ENCODE data around the gene GDF15.

The GDF15 gene

GRCh38 chr19:18392926-18393325 is 7.0 kb downstream of the GDF15 start:
- Histone ChIP-seq H3K4me3 (ENCODE audit: low read depth, low read length) (no peak overlapping the region), H3K27ac (no peak overlapping the region), H3K36me3 (replicated peaks) (peaks cover 20% of the 10 kb centered on the region), H3K27me3 (replicated peaks) (no peaks in the 10 kb centered on the region)
- TF ChIP-seq, protein P1, sequence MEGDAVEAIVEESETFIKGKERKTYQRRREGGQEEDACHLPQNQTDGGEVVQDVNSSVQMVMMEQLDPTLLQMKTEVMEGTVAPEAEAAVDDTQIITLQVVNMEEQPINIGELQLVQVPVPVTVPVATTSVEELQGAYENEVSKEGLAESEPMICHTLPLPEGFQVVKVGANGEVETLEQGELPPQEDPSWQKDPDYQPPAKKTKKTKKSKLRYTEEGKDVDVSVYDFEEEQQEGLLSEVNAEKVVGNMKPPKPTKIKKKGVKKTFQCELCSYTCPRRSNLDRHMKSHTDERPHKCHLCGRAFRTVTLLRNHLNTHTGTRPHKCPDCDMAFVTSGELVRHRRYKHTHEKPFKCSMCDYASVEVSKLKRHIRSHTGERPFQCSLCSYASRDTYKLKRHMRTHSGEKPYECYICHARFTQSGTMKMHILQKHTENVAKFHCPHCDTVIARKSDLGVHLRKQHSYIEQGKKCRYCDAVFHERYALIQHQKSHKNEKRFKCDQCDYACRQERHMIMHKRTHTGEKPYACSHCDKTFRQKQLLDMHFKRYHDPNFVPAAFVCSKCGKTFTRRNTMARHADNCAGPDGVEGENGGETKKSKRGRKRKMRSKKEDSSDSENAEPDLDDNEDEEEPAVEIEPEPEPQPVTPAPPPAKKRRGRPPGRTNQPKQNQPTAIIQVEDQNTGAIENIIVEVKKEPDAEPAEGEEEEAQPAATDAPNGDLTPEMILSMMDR (IDR thresholded peaks at IDR 0.05; ENCODE audit: low read depth, low read length, missing control alignments): no peak
- no peak for DNase-seq
- in situ Hi-C loops (cut with HindIII; ENCODE audit: low pct_ligation_motif_present, low sequenced_read_pairs): no loop called here

- in situ Hi-C loops (cut with HindIII; ENCODE audit: low pct_ligation_motif_present, low sequenced_read_pairs): no loop called here
- TF ChIP-seq, protein P1 (IDR thresholded peaks at IDR 0.05; ENCODE audit: low read depth, low read length, missing control alignments): no peak
- no peaks in the 10 kb centered on the region for H3K27me3 ChIP-seq (replicated peaks)
- peaks cover 12% of the 10 kb centered on the region for H3K36me3 ChIP-seq (replicated peaks)
- H3K4me3 ChIP-seq (ENCODE audit: low read depth, low read length): no peak overlapping the region
- H3K27ac ChIP-seq: no peak overlapping the region
- DNase-seq: no peak
These were observed 7.9 kb downstream of the GDF15 start for GRCh38 chr19:18393836-18394235.

GRCh38 chr19:18396471-18397241 is 10.7 kb downstream of the GDF15 start:
- Histone ChIP-seq H3K4me3 (ENCODE audit: low read depth, low read length) (no peak overlapping the region), H3K36me3 (replicated peaks) (no peaks in the 10 kb centered on the region), H3K27ac (no peak overlapping the region), H3K27me3 (replicated peaks) (no peaks in the 10 kb centered on the region)
- DNase-seq: no peak
- in situ Hi-C loops (cut with HindIII; ENCODE audit: low pct_ligation_motif_present, low sequenced_read_pairs): no loop called here
- TF ChIP-seq, protein P1 (IDR thresholded peaks at IDR 0.05; ENCODE audit: low read depth, low read length, missing control alignments): no peak

DNA sequence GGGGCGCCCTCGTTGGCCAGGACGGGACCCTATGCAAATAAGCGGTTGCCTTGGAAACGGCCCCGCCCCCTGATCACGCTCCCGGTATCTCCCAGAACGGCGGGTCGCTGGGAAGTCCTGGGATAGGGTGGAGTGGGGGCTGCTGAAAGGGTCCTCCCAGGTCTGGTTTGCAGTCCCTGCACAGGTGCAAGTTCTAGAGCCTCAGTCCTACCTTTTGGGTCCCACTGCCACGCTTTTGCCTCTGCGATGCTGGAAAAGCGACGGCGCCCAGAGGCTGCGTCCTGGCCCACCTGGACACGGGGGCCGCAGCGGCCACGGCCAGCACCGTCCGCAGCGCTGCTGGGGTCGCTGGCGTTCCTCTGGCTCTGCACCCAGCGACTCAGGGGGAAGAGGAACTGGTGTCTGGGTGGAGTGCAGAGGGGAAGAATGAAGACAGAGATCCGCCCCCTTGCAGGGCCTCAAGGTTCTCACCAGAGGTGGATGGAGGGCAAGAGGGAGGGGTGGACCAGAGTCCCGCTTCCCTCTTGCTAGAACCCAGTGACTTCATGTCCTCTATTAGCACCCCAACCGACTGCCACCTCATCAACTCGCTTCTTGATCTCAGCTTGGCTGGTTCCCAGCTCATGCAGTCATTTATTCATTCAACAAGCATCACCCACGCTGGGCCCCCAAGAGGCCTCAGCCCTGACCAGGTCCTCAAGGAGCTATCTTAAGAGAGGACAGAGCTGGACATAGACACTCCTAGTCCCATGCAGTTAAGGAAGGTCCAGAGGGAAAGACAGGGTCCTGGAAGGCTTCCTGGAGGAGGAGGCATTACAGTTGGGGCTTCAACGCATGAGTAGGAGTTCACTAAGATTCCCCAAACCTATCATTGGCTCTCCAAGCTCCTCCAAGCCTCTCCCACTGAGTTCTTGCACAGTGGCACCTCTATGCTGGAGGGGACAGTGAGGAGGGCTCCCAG is 11.6 kb downstream of the GDF15 start, which contains the start of gene LRRC25:
Gene LRRC25, minus strand, starts transcription at position 381 of the 961 bp plus-strand sequence. CDS start 659 bp downstream, outside the sequence.
- H3K4me3 ChIP-seq (ENCODE audit: low read depth, low read length): no peak within 1 kb of the TSS
- in situ Hi-C loops (cut with HindIII; ENCODE audit: low pct_ligation_motif_present, low sequenced_read_pairs): no loop called here
- H3K27ac ChIP-seq: no peak within 1 kb of the TSS
- H3K27me3 ChIP-seq (replicated peaks): no peaks in the 10 kb centered on the region
- no peak for DNase-seq
- H3K36me3 ChIP-seq (replicated peaks): no peaks in the 10 kb centered on the region
- TF ChIP-seq, protein P1 (IDR thresholded peaks at IDR 0.05; ENCODE audit: low read depth, low read length, missing control alignments): no peak

DNA sequence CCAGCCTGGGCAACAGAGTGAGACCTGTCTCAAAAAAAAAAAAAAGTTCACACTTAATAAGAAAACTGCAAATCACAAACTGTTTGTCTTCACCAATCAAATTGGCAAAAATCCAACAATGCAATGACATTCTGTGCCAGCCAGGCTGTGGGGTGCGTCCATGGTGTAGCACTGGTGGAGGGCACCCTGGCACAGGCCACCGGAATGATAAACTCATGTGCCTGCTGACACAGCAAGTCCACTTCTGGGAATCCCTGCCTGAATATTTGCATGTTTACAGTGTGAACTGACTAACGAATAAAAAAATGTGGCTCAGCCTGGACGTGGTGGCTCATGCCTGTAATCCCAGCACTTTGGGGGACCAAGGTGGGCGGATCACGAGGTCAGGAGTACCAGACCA is 13.1 kb downstream of the GDF15 start:
- Histone ChIP-seq H3K4me3 (ENCODE audit: low read depth, low read length) (no peak overlapping the region), H3K27ac (no peak overlapping the region), H3K36me3 (replicated peaks) (no peaks in the 10 kb centered on the region), H3K27me3 (replicated peaks) (no peaks in the 10 kb centered on the region)
- TF ChIP-seq, protein P1 (IDR thresholded peaks at IDR 0.05; ENCODE audit: low read depth, low read length, missing control alignments): no peak
- in situ Hi-C loops (cut with HindIII; ENCODE audit: low pct_ligation_motif_present, low sequenced_read_pairs): no loop called here
- no peak for DNase-seq
